ENCODE measurements around the gene ADAT3. TPM values are rescaled to one million over a fixed set of nuclear protein-coding genes. Genes with fewer than 3 reads are reported as not detected.

Gene ADAT3
- total RNA-seq, 1 donor from 2014 or later, result 1.8 TPM

- DNase-seq (ENCODE audit: low read depth), result no peak
- Histone ChIP-seq H3K4me3 (ENCODE audit: low read depth, low read length) (no peak overlapping the region), H3K36me3 (ENCODE audit: control insufficient read depth, insufficient read depth, low read length) (no peaks in the 10 kb centered on the region), H3K27me3 (ENCODE audit: control insufficient read depth, insufficient read depth, low read length) (no peaks in the 10 kb centered on the region)
- TF ChIP-seq, protein P1, sequence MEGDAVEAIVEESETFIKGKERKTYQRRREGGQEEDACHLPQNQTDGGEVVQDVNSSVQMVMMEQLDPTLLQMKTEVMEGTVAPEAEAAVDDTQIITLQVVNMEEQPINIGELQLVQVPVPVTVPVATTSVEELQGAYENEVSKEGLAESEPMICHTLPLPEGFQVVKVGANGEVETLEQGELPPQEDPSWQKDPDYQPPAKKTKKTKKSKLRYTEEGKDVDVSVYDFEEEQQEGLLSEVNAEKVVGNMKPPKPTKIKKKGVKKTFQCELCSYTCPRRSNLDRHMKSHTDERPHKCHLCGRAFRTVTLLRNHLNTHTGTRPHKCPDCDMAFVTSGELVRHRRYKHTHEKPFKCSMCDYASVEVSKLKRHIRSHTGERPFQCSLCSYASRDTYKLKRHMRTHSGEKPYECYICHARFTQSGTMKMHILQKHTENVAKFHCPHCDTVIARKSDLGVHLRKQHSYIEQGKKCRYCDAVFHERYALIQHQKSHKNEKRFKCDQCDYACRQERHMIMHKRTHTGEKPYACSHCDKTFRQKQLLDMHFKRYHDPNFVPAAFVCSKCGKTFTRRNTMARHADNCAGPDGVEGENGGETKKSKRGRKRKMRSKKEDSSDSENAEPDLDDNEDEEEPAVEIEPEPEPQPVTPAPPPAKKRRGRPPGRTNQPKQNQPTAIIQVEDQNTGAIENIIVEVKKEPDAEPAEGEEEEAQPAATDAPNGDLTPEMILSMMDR (IDR thresholded peaks at IDR 0.05; ENCODE audit: insufficient read depth, low read length, poor library complexity, severe bottlenecking), result no peak
Measured at GRCh38 chr19:1935484-1936208, 30.4 kb downstream of the ADAT3 start.

DNA sequence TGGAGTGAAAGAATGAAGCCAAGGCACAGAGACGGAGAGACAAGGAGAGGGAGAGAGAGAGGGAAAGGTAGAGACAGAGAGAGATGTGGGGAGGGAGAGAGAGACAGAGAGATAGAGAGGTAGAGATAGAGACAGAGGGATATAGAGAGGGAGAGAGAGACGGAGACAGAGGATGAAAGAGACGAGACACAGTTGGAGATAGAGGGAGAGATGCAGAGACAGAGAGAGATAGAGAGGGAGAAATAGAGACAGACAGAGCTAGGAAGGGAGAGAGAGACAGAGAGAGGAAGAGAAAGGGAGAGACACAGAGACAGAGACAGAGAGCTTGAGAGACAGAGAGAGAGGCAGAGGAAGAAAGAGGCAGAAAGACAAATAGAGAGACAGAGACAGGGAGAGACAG is 31.2 kb downstream of the ADAT3 start:
- DNase-seq (ENCODE audit: low read depth), result no peak

DNA sequence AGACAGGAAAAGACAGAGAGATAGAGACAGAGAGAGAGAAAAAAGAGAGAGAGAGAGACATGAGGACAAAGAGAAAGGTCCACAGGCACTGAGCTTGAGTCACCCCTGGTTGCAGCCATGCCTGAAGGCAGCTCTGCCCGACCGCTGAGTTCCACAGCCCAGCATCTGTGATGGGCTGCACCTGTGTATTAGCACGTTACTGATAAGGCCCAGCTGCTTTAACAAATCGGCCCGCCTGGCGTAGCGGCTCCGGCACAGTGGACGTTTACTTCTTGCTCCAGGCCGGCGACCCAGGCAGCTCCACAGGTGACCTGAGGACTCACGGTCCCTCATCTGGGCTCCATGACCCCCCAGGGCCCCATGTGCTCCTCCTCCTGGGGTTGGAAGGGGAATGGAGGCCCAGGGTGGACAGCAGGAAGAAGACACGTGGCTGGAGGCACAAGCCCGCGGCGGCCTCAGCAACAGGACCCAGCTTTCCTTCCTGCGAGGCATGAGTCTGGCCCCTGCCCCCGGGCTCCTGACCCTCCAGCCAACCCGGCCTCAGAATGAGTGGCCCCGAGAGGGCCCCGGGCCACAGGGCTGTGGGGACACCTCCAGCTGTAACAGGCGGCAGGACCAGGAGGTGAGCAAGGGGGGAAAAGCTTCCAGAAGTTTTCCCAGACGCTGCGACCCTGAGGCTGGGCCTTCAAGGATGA is 31.9 kb downstream of the ADAT3 start:
- DNase-seq (ENCODE audit: low read depth), result no peak
- no peak overlapping the region for H3K4me3 ChIP-seq (ENCODE audit: low read depth, low read length)
- TF ChIP-seq, protein P1 (IDR thresholded peaks at IDR 0.05; ENCODE audit: insufficient read depth, low read length, poor library complexity, severe bottlenecking), result no peak
- no peaks in the 10 kb centered on the region for H3K36me3 ChIP-seq (ENCODE audit: control insufficient read depth, insufficient read depth, low read length)
- no peaks in the 10 kb centered on the region for H3K27me3 ChIP-seq (ENCODE audit: control insufficient read depth, insufficient read depth, low read length)

More for the DNA sequence above, 31.2 kb downstream of the ADAT3 start:
- H3K4me3 ChIP-seq (ENCODE audit: low read depth, low read length), result no peak overlapping the region
- no peaks in the 10 kb centered on the region for H3K27me3 ChIP-seq (ENCODE audit: control insufficient read depth, insufficient read depth, low read length)
- H3K36me3 ChIP-seq (ENCODE audit: control insufficient read depth, insufficient read depth, low read length), result no peaks in the 10 kb centered on the region
- TF ChIP-seq, protein P1 (IDR thresholded peaks at IDR 0.05; ENCODE audit: insufficient read depth, low read length, poor library complexity, severe bottlenecking), result no peak

- H3K27me3 ChIP-seq (ENCODE audit: control insufficient read depth, insufficient read depth, low read length), result no peaks in the 10 kb centered on the region
- no peaks in the 10 kb centered on the region for H3K36me3 ChIP-seq (ENCODE audit: control insufficient read depth, insufficient read depth, low read length)
- H3K4me3 ChIP-seq (ENCODE audit: low read depth, low read length), result no peak overlapping the region
- DNase-seq (ENCODE audit: low read depth), result no peak
- TF ChIP-seq, protein P1 (IDR thresholded peaks at IDR 0.05; ENCODE audit: insufficient read depth, low read length, poor library complexity, severe bottlenecking), result no peak
Measured at GRCh38 chr19:1938071-1938470, 32.9 kb downstream of the ADAT3 start.

GRCh38 chr19:1941146-1942077 is 36.2 kb downstream of the ADAT3 start, which contains the start of gene CSNK1G2:
TSS of gene CSNK1G2 (plus strand) at chr19:1941172. CDS start at chr19:1969773, 28,601 bp downstream.
- no peaks in the 10 kb centered on the region for H3K36me3 ChIP-seq (ENCODE audit: control insufficient read depth, insufficient read depth, low read length)
- TF ChIP-seq, protein P1 (IDR thresholded peaks at IDR 0.05; ENCODE audit: insufficient read depth, low read length, poor library complexity, severe bottlenecking), result no peak
- peak within 1 kb of the TSS; percentile 99 for H3K4me3 ChIP-seq (ENCODE audit: low read depth, low read length)
- H3K27me3 ChIP-seq (ENCODE audit: control insufficient read depth, insufficient read depth, low read length), result no peaks in the 10 kb centered on the region
- no peak for DNase-seq (ENCODE audit: low read depth)

Measured in kidney epithelial cell (primary cell).